SK-MEL-5 (cell line): ENCODE data around the gene UBE2I. TPM values are rescaled to one million over a fixed set of nuclear protein-coding genes. Genes with fewer than 3 reads are reported as not detected.

Source experiments
- DNase-seq: peaks from one replicate; pipeline ENCODE4 v3.0.0-alpha.2; 2016; ENCODE audit warnings: low read depth, low spot score
- in situ Hi-C: cut with HindIII; loops from 2 replicates; pipeline ENCODE4 v1.10.0; 2016; ENCODE audit warnings: low sequenced_read_pairs, high pct_unique_total_duplicates, low pct_unique_long_range_greater_than_20kb
- total RNA-seq: library from RNA; depleted of rRNA; stranded (reverse); fragments of >200 nt; shearing (Covaris generic); gene quantifications from 2 replicates; pipeline ENCODE4 v1.2.3, GENCODE V29; 2014

Gene UBE2I
- total RNA-seq, 1 experiment from 2014 or later: 55.2 TPM

GRCh38 chr16:1354815-1355540 lies 45.5 kb downstream of the UBE2I start:
- in situ Hi-C loops: no loop called here

GRCh38 chr16:1355591-1355990 lies 46.2 kb downstream of the UBE2I start:
- in situ Hi-C loops: no loop called here
- no peak for DNase-seq

More at GRCh38 chr16:1354815-1355540, 45.5 kb downstream of the UBE2I start:
- no peak for DNase-seq

- in situ Hi-C loops: no loop called here
- no peak for DNase-seq
Measured at GRCh38 chr16:1356061-1356900, 46.8 kb downstream of the UBE2I start.

GRCh38 chr16:1357906-1358566 lies 48.6 kb downstream of the UBE2I start:
- DNase-seq: no peak

GRCh38 chr16:1361685-1362360 lies 52.4 kb downstream of the UBE2I start:
- no peak for DNase-seq
- in situ Hi-C loops: no loop called here

More at GRCh38 chr16:1357906-1358566, 48.6 kb downstream of the UBE2I start:
- in situ Hi-C loops: no loop called here

- no peak for DNase-seq
- in situ Hi-C loops: no loop called here
Measured at GRCh38 chr16:1362807-1363206, 53.4 kb downstream of the UBE2I start.

GRCh38 chr16:1363501-1364041 lies 54.1 kb downstream of the UBE2I start:
- in situ Hi-C loops: no loop called here
- peak; percentile 63 for DNase-seq

- no peak for DNase-seq
- in situ Hi-C loops: no loop called here
Measured at GRCh38 chr16:1364510-1364909, 55.1 kb downstream of the UBE2I start.

GRCh38 chr16:1366060-1366711 lies 56.8 kb downstream of the UBE2I start:
- in situ Hi-C loops: no loop called here
- DNase-seq: no peak

- in situ Hi-C loops: no loop called here
- no peak for DNase-seq
Measured at GRCh38 chr16:1366712-1367299, 57.4 kb downstream of the UBE2I start.

GRCh38 chr16:1367486-1368174 lies 58.2 kb downstream of the UBE2I start:
- in situ Hi-C loops: no loop called here
- DNase-seq: no peak

- DNase-seq: no peak
- in situ Hi-C loops: no loop called here
Measured at GRCh38 chr16:1371054-1371978, 61.9 kb downstream of the UBE2I start.

- no peak for DNase-seq
- in situ Hi-C loops: no loop called here
Measured at GRCh38 chr16:1372292-1372950, 63.0 kb downstream of the UBE2I start.

- in situ Hi-C loops: no loop called here
- no peak for DNase-seq
Measured at GRCh38 chr16:1374418-1375297, 65.2 kb downstream of the UBE2I start.
